GM12873 (cell line): ENCODE measurements around the gene HS1BP3.

ENCODE experiments used
- CTCF ChIP-seq: IDR thresholded peaks from 2 replicates; pipeline ENCODE4 v1.5.1; 2012; ENCODE audit warnings: low read depth, mild to moderate bottlenecking, moderate library complexity, low read length, control low read depth; ENCODE audit not compliant: insufficient read depth; ENCODE audit errors: missing control alignments

The HS1BP3 gene

GRCh38 chr2:20590704-20591515 lies 60.0 kb downstream of the HS1BP3 start:
- TF ChIP-seq CTCF: no peak

GRCh38 chr2:20589975-20590703 lies 60.8 kb downstream of the HS1BP3 start:
- TF ChIP-seq CTCF: no peak

GRCh38 chr2:20588918-20589871 lies 61.7 kb downstream of the HS1BP3 start:
- TF ChIP-seq CTCF: no peak

- TF ChIP-seq CTCF: no peak
Measured at GRCh38 chr2:20585710-20586594, 64.9 kb downstream of the HS1BP3 start.

GRCh38 chr2:20585359-20585709 lies 65.6 kb downstream of the HS1BP3 start:
- TF ChIP-seq CTCF: no peak

- no peak for TF ChIP-seq CTCF
Measured at GRCh38 chr2:20584399-20585358, 66.2 kb downstream of the HS1BP3 start.
